Erythroblast (primary cell): Measurements from ENCODE around the gene MAGI1.

ENCODE experiments used
- GATA1 ChIP-seq: IDR thresholded peaks from 2 replicates; pipeline ENCODE4 v1.6.1; 2011; ENCODE audit warnings: low read depth, mild to moderate bottlenecking, control low read depth, low read length, moderate library complexity
- POLR2A ChIP-seq: IDR thresholded peaks from 2 replicates; pipeline ENCODE4 v1.6.1; 2011; ENCODE audit warnings: mild to moderate bottlenecking, low read length

- TF ChIP-seq POLR2A, result no peak
- no peak for TF ChIP-seq GATA1
Measured at GRCh38 chr3:65607101-65607500, 431.6 kb downstream of the MAGI1 start.
